GM23338 (cell line): Measurements from ENCODE around the gene STX8. TPM values are rescaled to one million over a fixed set of nuclear protein-coding genes. Genes with fewer than 3 reads are reported as not detected.
A peak's percentile ranks its signal among the peaks of the same experiment; 100 is the strongest.

Experiments used
- ATAC-seq: fragments of 200-7000 bp; cut with Tn5 transposase; 3 replicates; pipeline ENCODE4 v1.9.1; 2020
- DNase-seq: peaks from one replicate; pipeline ENCODE4 v3.0.0-alpha.2; 2015; ENCODE audit warnings: low spot score
- H2AFZ ChIP-seq: fragments of 200-600 bp; sonication (generic); 2 replicates; pipeline ENCODE4 v1.8.0; 2016; ENCODE audit warnings: antibody characterized with exemption, mild to moderate bottlenecking, moderate library complexity
- H3F3A ChIP-seq: fragments of 200-600 bp; sonication (generic); replicated peaks from 2 replicates; pipeline ENCODE4 v1.8.0; 2017; ENCODE audit warnings: antibody characterized with exemption, mixed run types, low read depth
- H3K27ac ChIP-seq: fragments of 200-600 bp; sonication (generic); 2 replicates; pipeline ENCODE4 v1.6.1; 2016; ENCODE audit warnings: low read depth
- H3K27me3 ChIP-seq: fragments of 200-600 bp; sonication (generic); 2 replicates; pipeline ENCODE4 v1.8.0; 2016; ENCODE audit warnings: mild to moderate bottlenecking, mixed run types, moderate library complexity; ENCODE audit not compliant: insufficient read depth
- H3K36me3 ChIP-seq: fragments of 200-600 bp; sonication (generic); 2 replicates; pipeline ENCODE4 v1.8.0; 2016; ENCODE audit warnings: mild to moderate bottlenecking; ENCODE audit not compliant: insufficient read depth
- H3K4me1 ChIP-seq: fragments of 200-600 bp; sonication (generic); 2 replicates; pipeline ENCODE4 v1.8.0; 2016; ENCODE audit warnings: mild to moderate bottlenecking, moderate library complexity; ENCODE audit not compliant: insufficient read depth
- H3K4me2 ChIP-seq: fragments of 200-600 bp; sonication (generic); 2 replicates; pipeline ENCODE4 v1.7.1; 2017; ENCODE audit warnings: mixed run types
- H3K4me3 ChIP-seq: fragments of 200-600 bp; sonication (generic); 2 replicates; pipeline ENCODE4 v1.6.1; 2016; ENCODE audit warnings: mixed run types
- H3K79me2 ChIP-seq: fragments of 200-600 bp; sonication (generic); replicated peaks from 2 replicates; pipeline ENCODE4 v1.8.0; 2017; ENCODE audit warnings: mild to moderate bottlenecking; ENCODE audit not compliant: insufficient read depth
- H3K9me2 ChIP-seq: fragments of 200-600 bp; sonication (generic); 2 replicates; pipeline ENCODE4 v1.8.0; 2017; ENCODE audit not compliant: insufficient read depth
- H4K20me1 ChIP-seq: fragments of 200-600 bp; sonication (generic); replicated peaks from 2 replicates; pipeline ENCODE4 v1.8.0; 2017; ENCODE audit warnings: mild to moderate bottlenecking; ENCODE audit not compliant: insufficient read depth
- H3K27ac Mint-ChIP-seq: 2 replicates; pipeline ENCODE4 v1.8.0; 2020; ENCODE audit warnings: inconsistent platforms, mild to moderate bottlenecking, moderate library complexity, mixed read lengths
- H3K27me3 Mint-ChIP-seq: 3 replicates; pipeline ENCODE4 v1.8.0; 2022; ENCODE audit warnings: low read depth, mild to moderate bottlenecking, moderate library complexity, mixed read lengths, inconsistent platforms; ENCODE audit not compliant: insufficient read depth, poor library complexity
- H3K36me3 Mint-ChIP-seq: 3 replicates; pipeline ENCODE4 v1.8.0; 2021; ENCODE audit warnings: low read depth, mild to moderate bottlenecking, inconsistent platforms, moderate library complexity, mixed read lengths
- H3K4me1 Mint-ChIP-seq: 3 replicates; pipeline ENCODE4 v1.8.0; 2020; ENCODE audit warnings: mild to moderate bottlenecking, inconsistent platforms, mixed read lengths
- H3K4me3 Mint-ChIP-seq: 3 replicates; pipeline ENCODE4 v1.8.0; 2021; ENCODE audit warnings: moderate library complexity, mild to moderate bottlenecking, inconsistent platforms, mixed read lengths
- H3K9me3 Mint-ChIP-seq: 3 replicates; pipeline ENCODE4 v1.8.0; 2020; ENCODE audit warnings: moderate library complexity, mild to moderate bottlenecking, inconsistent platforms, mixed read lengths
- CTCF ChIP-seq, 2 experiments: fragments of 200-600 bp in 1 of 2; sonication (generic) in 1 of 2; conservative IDR thresholded peaks; 2 replicates each; pipeline versions ENCODE4 v1.5.1 to v1.6.1; 2016 to 2017; ENCODE audit warnings: antibody characterized with exemption in 2 of 2, low read depth in 2 of 2, mild to moderate bottlenecking in 2 of 2, moderate library complexity in 1 of 2
- ETS1 ChIP-seq: IDR thresholded peaks from 2 replicates; pipeline ENCODE4 v1.6.1; 2016; ENCODE audit warnings: antibody characterized with exemption
- EZH2 ChIP-seq: fragments of 200-600 bp; sonication (generic); IDR thresholded peaks from one replicate; pipeline ENCODE4 v1.8.0; 2017; ENCODE audit warnings: antibody characterized with exemption, mild to moderate bottlenecking, low read depth; ENCODE audit not compliant: unreplicated experiment
- EZH2phosphoT487 ChIP-seq: fragments of 200-600 bp; sonication (generic); IDR thresholded peaks from one replicate; pipeline ENCODE4 v1.8.1; 2018; ENCODE audit warnings: antibody characterized with exemption; ENCODE audit not compliant: unreplicated experiment
- JUNB ChIP-seq: IDR thresholded peaks from one replicate; pipeline ENCODE4 v1.6.1; 2016; ENCODE audit warnings: antibody characterized with exemption; ENCODE audit not compliant: unreplicated experiment
- NANOG ChIP-seq: IDR thresholded peaks from 2 replicates; pipeline ENCODE4 v1.6.1; 2016; ENCODE audit warnings: antibody characterized with exemption, borderline replicate concordance
- POLR2AphosphoS5 ChIP-seq: IDR thresholded peaks from 2 replicates; pipeline ENCODE4 v1.6.1; 2016; ENCODE audit warnings: antibody characterized with exemption, low read depth
- STAT1 ChIP-seq: IDR thresholded peaks from one replicate; pipeline ENCODE4 v1.6.1; 2016; ENCODE audit warnings: antibody characterized with exemption; ENCODE audit not compliant: unreplicated experiment
- ZNF114 ChIP-seq: fragments of 250-450 bp; sonication (Bioruptor Pico); IDR thresholded peaks from 2 replicates; pipeline ENCODE4 v1.5.0; 2020; ENCODE audit warnings: mild to moderate bottlenecking, moderate library complexity
- ZNF331 ChIP-seq: fragments of 250-450 bp; sonication (Bioruptor Pico); IDR thresholded peaks from 2 replicates; pipeline ENCODE4 v1.5.0; 2020; ENCODE audit warnings: low read depth, mild to moderate bottlenecking, moderate library complexity
- polyA plus RNA-seq: library from polyadenylated mRNA; unstranded; fragments of >200 nt; fragmentation: Nextera tagmentation; extraction: Ambion mirVana; gene quantifications from 2 replicates; pipeline ENCODE4 v1.2.1, GENCODE V29; 2016
- total RNA-seq: library from RNA; depleted of rRNA; stranded (reverse); fragments of >200 nt; shearing (Covaris generic); gene quantifications from 2 replicates; pipeline ENCODE4 v1.2.3, GENCODE V29; 2014

STX8 gene
- total and polyA plus RNA-seq, 2 experiments from 2014 or later: 59.4 to 82.3 TPM

- H3K36me3 ChIP-seq: no peaks in the 10 kb centered on the region
- TF ChIP-seq STAT1: no peak
- no peak for TF ChIP-seq JUNB
- no peak for TF ChIP-seq EZH2
- no peak for TF ChIP-seq ETS1
- no peak overlapping the region for H3K4me3 ChIP-seq
- no peaks in the 10 kb centered on the region for H3K9me2 ChIP-seq
- H3K4me2 ChIP-seq: no peak overlapping the region
- no peaks in the 10 kb centered on the region for H4K20me1 ChIP-seq
- Mint-ChIP-seq H3K27ac (peak overlapping the region; percentile 47; the same call in 1 of the 2 replicates), H3K27me3 (peaks cover 4% of the 10 kb centered on the region), H3K4me3 (no peak overlapping the region), H3K36me3 (peaks cover 3% of the 10 kb centered on the region; the same call in 1 of the 3 replicates), H3K9me3 (no peaks in the 10 kb centered on the region), H3K4me1 (no peaks in the 10 kb centered on the region; the same call in 2 of the 3 replicates)
- H2AFZ ChIP-seq: no peak overlapping the region
- DNase-seq: no peak
- ATAC-seq: no peak
- no peaks in the 10 kb centered on the region for H3K79me2 ChIP-seq
- H3F3A ChIP-seq: no peaks in the 10 kb centered on the region
- H3K27ac ChIP-seq: no peak overlapping the region
- H3K27me3 ChIP-seq: no peaks in the 10 kb centered on the region
- H3K4me1 ChIP-seq: no peaks in the 10 kb centered on the region
These were observed 90.8 kb downstream of the STX8 start for GRCh38 chr17:9484789-9485188.

GRCh38 chr17:9479964-9480363 lies 95.7 kb downstream of the STX8 start:
- Histone ChIP-seq H3K4me1 (no peaks in the 10 kb centered on the region), H3F3A (no peaks in the 10 kb centered on the region), H3K27me3 (no peaks in the 10 kb centered on the region), H3K79me2 (no peaks in the 10 kb centered on the region), H3K4me2 (no peak overlapping the region), H3K4me3 (no peak overlapping the region), H3K27ac (no peak overlapping the region), H2AFZ (no peak overlapping the region), H3K9me2 (no peaks in the 10 kb centered on the region), H3K36me3 (no peaks in the 10 kb centered on the region), H4K20me1 (no peaks in the 10 kb centered on the region)
- H3K36me3 Mint-ChIP-seq: peaks cover 3% of the 10 kb centered on the region; the same call in 2 of the 3 replicates
- no peak for ATAC-seq
- no peak overlapping the region for H3K4me3 Mint-ChIP-seq
- H3K27me3 Mint-ChIP-seq: peaks cover 2% of the 10 kb centered on the region
- H3K27ac Mint-ChIP-seq: no peak overlapping the region
- H3K9me3 Mint-ChIP-seq: no peaks in the 10 kb centered on the region
- no peak for TF ChIP-seq CTCF (conservative IDR thresholded peaks at IDR 0.05; ENCODE audit: low read depth in 2 of 2)
- TF ChIP-seq ZNF331 (CRISPR knock-in tag): no peak
- DNase-seq: no peak
- peaks cover 2% of the 10 kb centered on the region for H3K4me1 Mint-ChIP-seq

GRCh38 chr17:9478889-9479288 lies 96.7 kb downstream of the STX8 start:
- no peak overlapping the region for H2AFZ ChIP-seq
- Mint-ChIP-seq H3K4me3 (no peak overlapping the region), H3K36me3 (peaks cover 3% of the 10 kb centered on the region; the same call in 2 of the 3 replicates), H3K27ac (no peak overlapping the region), H3K4me1 (peaks cover 5% of the 10 kb centered on the region), H3K27me3 (peaks cover 2% of the 10 kb centered on the region), H3K9me3 (no peaks in the 10 kb centered on the region)
- H3K79me2 ChIP-seq: no peaks in the 10 kb centered on the region
- H3K27me3 ChIP-seq: no peaks in the 10 kb centered on the region
- no peak overlapping the region for H3K4me2 ChIP-seq
- 0 out of 2 replicates have a peak, but pooled peaks cover under 1% of the 10 kb centered on the region for H3K4me1 ChIP-seq
- no peaks in the 10 kb centered on the region for H4K20me1 ChIP-seq
- DNase-seq (no peak), ATAC-seq (no peak)
- H3K9me2 ChIP-seq: no peaks in the 10 kb centered on the region
- 0 out of 2 replicates have a peak overlapping the region, but pooled peaks have one; percentile 23 for H3K27ac ChIP-seq
- no peaks in the 10 kb centered on the region for H3F3A ChIP-seq
- H3K4me3 ChIP-seq: no peak overlapping the region
- no peaks in the 10 kb centered on the region for H3K36me3 ChIP-seq
- no peak for TF ChIP-seq ZNF114
- TF ChIP-seq EZH2phosphoT487: no peak
- no peak for TF ChIP-seq POLR2AphosphoS5
- TF ChIP-seq STAT1: no peak
- no peak for TF ChIP-seq NANOG
- no peak for TF ChIP-seq JUNB
